ENCODE results near the gene SLITRK3.
"Not testable (repeated sequence)": the region's sequence is repeated elsewhere in the genome, so short reads cannot be mapped to it uniquely, and the experiment has no call there.

The SLITRK3 gene

GRCh38 chr3:165188452-165188851 is 7.7 kb downstream of the SLITRK3 start:
- DNase-seq: no peak

- peak; percentile 86 for DNase-seq
Observed at GRCh38 chr3:165185707-165186327, 10.4 kb downstream of the SLITRK3 start.

GRCh38 chr3:165181556-165181955 is 14.6 kb downstream of the SLITRK3 start:
- DNase-seq: no peak

GRCh38 chr3:165170236-165170635 is 25.9 kb downstream of the SLITRK3 start:
- DNase-seq: no peak

- DNase-seq: no peak
Observed at GRCh38 chr3:165169368-165169767, 26.8 kb downstream of the SLITRK3 start.

GRCh38 chr3:165162883-165163282 is 33.3 kb downstream of the SLITRK3 start:
- no peak for DNase-seq

GRCh38 chr3:165159760-165160421 is 36.3 kb downstream of the SLITRK3 start:
- DNase-seq: no peak

GRCh38 chr3:165158011-165158410 is 38.2 kb downstream of the SLITRK3 start:
- no peak for DNase-seq

GRCh38 chr3:165156757-165157420 is 39.3 kb downstream of the SLITRK3 start:
- DNase-seq: no peak

GRCh38 chr3:165148876-165149441 is 47.2 kb downstream of the SLITRK3 start:
- DNase-seq: no peak

GRCh38 chr3:165144271-165144670 is 51.9 kb downstream of the SLITRK3 start:
- no peak for DNase-seq

- not testable (repeated sequence) for DNase-seq
Observed at GRCh38 chr3:165139918-165140317, 56.3 kb downstream of the SLITRK3 start.

All from COR-L47 (cell line).